Bladder microvascular endothelial cell (primary cell): ENCODE measurements around the gene ABCA3. TPM values are rescaled to one million over a fixed set of nuclear protein-coding genes. Genes with fewer than 3 reads are reported as not detected.

Source experiments
- total RNA-seq: library from RNA; depleted of rRNA; stranded (reverse); fragments of >200 nt; gene quantifications from 2 replicates; pipeline ENCODE4 v1.2.3, GENCODE V29; 2014

ABCA3 gene
- 19.4 and 67.6 TPM in 2 replicates for total RNA-seq

DNA sequence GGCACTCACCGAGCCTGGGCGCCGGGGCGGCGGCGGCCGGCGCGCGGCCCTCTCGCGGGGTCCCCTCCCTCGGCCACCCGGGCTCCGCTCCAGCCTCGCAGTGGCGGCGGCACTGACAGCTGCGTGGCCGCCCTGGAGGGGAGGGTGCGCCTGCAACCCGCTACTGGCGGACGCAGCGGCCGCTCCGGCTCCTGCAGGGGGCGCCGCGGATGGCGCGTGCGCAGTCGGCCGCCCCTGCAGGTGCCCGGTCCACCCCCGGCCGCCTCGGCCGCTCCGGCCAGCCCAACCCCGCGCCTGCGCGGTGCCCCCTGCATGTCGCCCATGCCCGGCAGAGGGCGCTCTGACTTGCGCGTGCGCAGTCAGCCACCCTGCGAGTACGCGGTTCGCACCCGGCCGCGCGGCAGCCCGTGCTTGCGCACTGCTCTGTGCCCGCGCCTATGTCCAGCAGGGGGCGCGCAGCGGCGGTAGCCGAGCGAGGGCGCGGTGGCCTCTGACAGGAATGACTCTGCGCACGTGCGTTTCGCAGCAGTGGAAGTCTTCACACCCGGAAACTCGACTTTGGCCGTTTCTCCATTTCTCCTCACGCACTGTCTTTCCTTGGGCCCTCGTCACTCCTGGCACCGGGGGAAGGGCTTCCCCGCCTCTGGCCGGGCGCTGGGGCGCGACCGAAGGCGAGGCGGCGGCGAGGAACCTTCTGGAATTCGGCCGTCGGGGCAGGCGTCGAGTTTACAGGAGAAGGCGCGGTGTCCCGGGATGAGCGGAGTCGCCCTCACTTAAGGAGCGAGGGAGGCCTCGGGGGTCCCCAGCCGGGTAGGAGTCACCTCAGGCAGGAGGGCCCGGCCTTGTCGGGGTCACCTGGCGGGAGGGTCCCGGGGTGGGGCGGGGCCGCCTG lies at the start of gene ABCA3:
ABCA3 (minus strand) TSS at position 165 of the 892 bp plus-strand sequence. CDS start 14,262 bp downstream, outside the sequence.

DNA sequence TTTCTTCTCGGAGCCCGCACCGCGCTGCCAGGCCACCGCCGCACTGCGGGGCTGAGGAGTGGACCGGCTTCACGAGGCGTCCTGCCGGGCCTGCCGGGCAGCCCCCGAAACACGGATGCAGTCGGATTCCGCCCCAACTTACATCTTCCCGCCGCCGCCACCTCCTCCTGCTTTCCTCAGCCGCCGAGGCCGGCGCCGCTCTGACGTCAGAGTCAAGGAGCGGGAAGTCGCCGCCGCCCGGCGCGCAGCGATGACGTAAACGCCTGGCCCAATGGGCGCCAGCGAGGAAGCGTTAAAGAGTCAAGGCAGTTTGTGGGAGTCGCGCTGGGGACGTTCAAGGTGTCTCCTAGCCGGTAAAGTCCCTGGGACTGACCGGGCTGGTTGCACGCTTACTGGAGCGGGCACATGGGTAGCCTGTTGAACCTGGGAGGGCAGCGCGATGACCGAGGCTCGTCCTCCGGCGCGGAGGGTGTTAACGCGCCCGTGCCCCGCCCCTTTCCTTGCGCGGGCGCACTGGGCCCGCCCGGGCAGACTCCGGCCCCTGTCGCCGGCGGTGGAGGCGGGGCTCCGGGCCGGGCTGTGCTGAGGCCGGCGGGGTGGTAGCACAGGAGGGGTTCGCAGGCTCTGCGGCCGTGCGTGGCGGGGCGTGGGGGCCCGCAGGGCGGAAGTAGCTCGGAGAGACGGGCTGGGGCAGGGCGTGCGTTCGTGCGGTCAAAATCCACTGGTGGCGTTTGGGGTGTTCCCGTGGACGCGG lies 72.4 kb downstream of the ABCA3 start, which contains the start of gene RNPS1:
RNPS1 (minus strand) TSS at position 214 of the 754 bp plus-strand sequence. CDS start 3,483 bp downstream, outside the sequence.

DNA sequence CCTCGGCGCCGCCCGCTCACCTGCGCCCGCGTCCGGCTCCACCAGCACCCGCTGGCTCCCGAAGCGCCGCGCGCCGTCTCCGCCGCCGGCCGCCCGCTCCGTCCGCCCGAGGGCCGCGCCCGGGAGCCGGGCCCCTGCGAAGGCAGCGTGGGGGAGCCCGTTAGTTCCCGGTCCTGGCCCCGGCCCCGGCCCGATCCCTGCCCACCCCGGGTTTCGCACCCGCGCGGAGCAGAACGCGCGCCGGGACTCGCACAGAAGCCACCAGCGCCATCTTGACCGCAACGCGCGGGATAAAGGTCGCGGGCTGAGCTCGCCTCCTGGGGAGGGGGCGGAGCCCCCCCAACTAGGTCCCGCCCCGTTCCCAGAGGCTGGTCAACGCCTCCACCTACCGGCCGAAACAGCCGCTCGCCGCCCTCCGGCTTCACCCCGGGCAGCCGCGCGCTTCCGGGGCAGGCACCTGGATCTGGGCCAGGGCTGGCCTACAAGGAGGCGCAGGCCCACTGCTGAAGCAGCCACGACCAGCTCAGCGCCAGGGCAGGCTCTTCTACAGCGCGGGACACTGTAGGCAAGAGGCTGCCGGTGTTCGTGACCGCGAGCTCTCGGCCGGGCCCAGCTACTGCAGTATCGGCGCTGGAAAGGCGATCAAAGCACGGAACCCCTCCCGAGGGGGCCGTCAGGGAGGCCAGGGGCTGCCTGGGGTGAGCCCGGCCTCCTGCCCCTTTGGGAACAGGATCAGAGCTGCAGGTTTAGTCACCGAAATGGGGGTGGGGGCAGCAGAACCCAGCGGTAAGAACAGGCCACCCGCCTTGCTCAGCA lies 89.0 kb downstream of the ABCA3 start, which contains the start of gene ECI1:
ECI1 (minus strand) TSS at position 292 of the 816 bp plus-strand sequence; CDS start at position 271, 21 bp downstream.

DNA sequence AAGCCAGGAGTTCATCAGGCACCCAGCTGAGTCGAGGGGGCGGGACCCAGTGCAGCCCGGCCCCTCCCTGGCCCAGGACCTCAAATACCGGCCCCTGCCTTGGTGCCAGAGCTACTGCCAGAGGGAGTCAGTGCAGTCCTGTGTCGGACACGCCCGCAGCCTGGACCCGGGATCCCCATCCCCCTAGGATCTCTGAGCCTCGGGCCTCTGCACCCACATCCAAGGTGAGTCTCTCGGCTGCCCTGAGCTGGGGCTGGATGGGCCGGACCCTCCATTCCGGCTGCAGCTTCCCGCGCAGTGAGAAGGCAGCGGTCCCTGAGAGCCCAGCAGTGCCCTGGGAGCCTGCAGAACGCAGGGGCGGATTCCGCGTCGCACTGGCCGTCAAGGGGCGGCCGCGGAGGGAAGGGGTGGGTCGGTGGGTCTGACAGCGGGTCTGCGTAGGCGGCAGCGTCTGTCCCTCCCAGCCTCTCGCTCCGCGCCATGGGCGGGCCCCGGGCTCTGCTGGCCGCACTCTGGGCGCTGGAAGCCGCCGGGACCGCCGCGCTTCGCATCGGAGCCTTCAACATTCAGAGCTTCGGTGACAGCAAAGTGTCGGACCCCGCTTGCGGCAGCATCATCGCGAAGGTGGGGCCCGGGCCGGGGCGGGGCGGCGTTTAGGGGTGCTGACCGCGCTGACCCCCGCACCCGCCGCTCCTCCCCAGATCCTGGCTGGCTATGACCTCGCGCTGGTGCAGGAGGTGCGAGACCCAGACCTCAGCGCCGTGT lies 104.0 kb downstream of the ABCA3 start, which contains the start of gene DNASE1L2:
DNASE1L2 (plus strand) TSS at position 108 of the 765 bp plus-strand sequence; CDS start at position 481, 373 bp downstream.

Other genes with a start within 250 kb of the ABCA3 start
- 36.4 and 82.1 TPM in 2 replicates for gene PKD1, start 204.8 kb downstream of the ABCA3 start, total RNA-seq
- gene RAB26, start 192.1 kb downstream of the ABCA3 start, total RNA-seq: 0.49 and 0.88 TPM in 2 replicates
- 59.9 and 113 TPM in 2 replicates for gene TRAF7, start 184.9 kb downstream of the ABCA3 start, total RNA-seq
- 0.50 TPM in 1 of 2 replicates, not detected in the other for gene CASKIN1, start 144.1 kb downstream of the ABCA3 start, total RNA-seq
- gene MLST8, start 135.3 kb downstream of the ABCA3 start, total RNA-seq: 10.5 and 12.0 TPM in 2 replicates
- gene BRICD5, start 129.9 kb downstream of the ABCA3 start, total RNA-seq: 2.1 and 5.0 TPM in 2 replicates
- 10.7 and 14.7 TPM in 2 replicates for gene PGP, start 125.9 kb downstream of the ABCA3 start, total RNA-seq
- 28.0 and 35.9 TPM in 2 replicates for gene E4F1, start 117.1 kb downstream of the ABCA3 start, total RNA-seq
- 0.32 and 0.63 TPM in 2 replicates for gene DNASE1L2, start 104.3 kb downstream of the ABCA3 start, total RNA-seq
- gene ECI1, start 89.1 kb downstream of the ABCA3 start, total RNA-seq: 19.2 and 23.5 TPM in 2 replicates
- gene RNPS1, start 72.6 kb downstream of the ABCA3 start, total RNA-seq: 42.6 and 62.1 TPM in 2 replicates
- gene CCNF, start 88.7 kb upstream of the ABCA3 start, total RNA-seq: 22.8 and 41.6 TPM in 2 replicates
- gene TEDC2, start 119.4 kb upstream of the ABCA3 start, total RNA-seq: 5.9 and 7.1 TPM in 2 replicates
- 0.13 TPM in 1 of 2 replicates, not detected in the other for gene NTN3, start 130.6 kb upstream of the ABCA3 start, total RNA-seq
- 6.5 and 19.8 TPM in 2 replicates for gene TBC1D24, start 134.4 kb upstream of the ABCA3 start, total RNA-seq
- 5.7 and 17.4 TPM in 2 replicates for gene ATP6V0C, start 173.2 kb upstream of the ABCA3 start, total RNA-seq
- gene AMDHD2, start 179.6 kb upstream of the ABCA3 start, total RNA-seq: 32.9 and 54.7 TPM in 2 replicates
- not detected in 2 replicates for gene CEMP1, start 190.7 kb upstream of the ABCA3 start, total RNA-seq
- 16.5 and 22.6 TPM in 2 replicates for gene PDPK1, start 197.3 kb upstream of the ABCA3 start, total RNA-seq